ENCODE measurements around the gene NPAS1.
A peak's percentile ranks its signal among the peaks of the same experiment; 100 is the strongest.
"Not testable (repeated sequence)": the region's sequence is repeated elsewhere in the genome, so short reads cannot be mapped to it uniquely, and the experiment has no call there.

NPAS1 gene

GRCh38 chr19:46990991-46991676 lies 28.5 kb upstream of the NPAS1 start:
- DNase-seq (ENCODE audit: low read depth in 2 of 2), result peak; percentile 31 to 67

DNA sequence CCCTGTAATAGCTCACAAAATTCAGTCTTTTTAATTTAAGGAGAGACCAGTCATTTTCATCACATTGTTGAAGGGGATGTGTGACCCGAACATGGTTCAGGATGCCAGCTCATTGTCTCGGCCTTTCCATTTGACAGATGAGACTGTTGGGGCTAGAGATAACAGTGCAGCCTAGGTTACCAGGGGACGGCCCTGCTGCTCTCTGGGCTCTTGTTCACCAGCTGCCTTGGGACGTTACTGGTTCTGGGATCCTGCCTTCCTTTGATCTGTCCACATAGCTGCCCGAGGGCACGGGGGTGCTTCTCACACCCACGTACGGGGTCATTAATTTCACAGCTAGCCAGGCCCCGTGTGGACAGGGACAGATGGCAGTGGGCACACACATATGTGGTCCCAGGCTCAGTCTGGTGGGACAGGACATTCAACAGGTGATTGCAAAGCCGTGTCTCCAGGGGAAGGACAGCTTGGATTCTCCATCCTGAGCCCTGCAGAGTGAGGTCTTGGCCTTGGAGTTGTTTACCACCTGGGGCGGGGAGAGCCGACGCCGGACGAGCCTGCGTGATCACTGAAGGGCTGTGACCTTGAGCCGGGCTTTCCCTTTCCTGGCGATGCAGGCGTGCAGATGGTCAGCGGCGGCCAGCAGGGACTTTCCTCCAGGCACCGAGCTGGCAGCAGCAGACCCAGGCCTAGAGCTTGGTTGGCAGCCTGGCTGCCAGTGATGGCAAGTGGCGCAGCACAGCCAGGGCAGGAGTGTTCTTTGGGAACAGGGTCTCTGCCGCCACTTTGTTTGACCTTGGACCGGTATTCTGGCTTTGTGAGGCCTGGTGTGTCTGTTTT lies 26.7 kb upstream of the NPAS1 start:
- no peak for DNase-seq (ENCODE audit: low read depth in 2 of 2)

GRCh38 chr19:46993622-46994021 lies 26.0 kb upstream of the NPAS1 start:
- no peak for DNase-seq (ENCODE audit: low read depth in 2 of 2)

GRCh38 chr19:46994141-46994686 lies 25.4 kb upstream of the NPAS1 start:
- DNase-seq (ENCODE audit: low read depth in 2 of 2), result no peak

- no peak for DNase-seq (ENCODE audit: low read depth in 2 of 2)
Measured at GRCh38 chr19:46995492-46995891, 24.1 kb upstream of the NPAS1 start.

- no peak for DNase-seq (ENCODE audit: low read depth in 2 of 2)
Measured at GRCh38 chr19:46998445-46999125, 21.1 kb upstream of the NPAS1 start.

DNA sequence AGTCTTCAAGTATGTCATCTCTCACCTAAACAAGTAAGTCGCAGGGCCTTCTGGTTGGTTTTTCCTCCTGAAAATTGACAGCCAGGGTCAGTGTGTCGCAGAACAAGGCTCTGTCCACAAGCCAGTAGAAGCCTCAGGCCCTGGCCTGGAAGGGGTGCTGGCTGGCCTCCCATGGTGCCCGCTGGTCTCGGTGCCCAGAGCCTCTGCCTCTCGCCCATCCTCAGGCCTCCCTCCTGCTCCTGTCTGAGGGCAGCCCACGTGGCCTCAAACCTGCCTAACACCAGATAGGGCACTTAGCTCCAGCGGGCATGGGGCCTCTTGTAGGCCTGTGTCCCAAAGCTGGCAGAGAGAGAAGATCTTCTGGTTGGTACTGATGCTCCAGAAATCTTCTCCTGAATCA lies 20.3 kb upstream of the NPAS1 start:
- no peak for DNase-seq (ENCODE audit: low read depth in 2 of 2)

DNA sequence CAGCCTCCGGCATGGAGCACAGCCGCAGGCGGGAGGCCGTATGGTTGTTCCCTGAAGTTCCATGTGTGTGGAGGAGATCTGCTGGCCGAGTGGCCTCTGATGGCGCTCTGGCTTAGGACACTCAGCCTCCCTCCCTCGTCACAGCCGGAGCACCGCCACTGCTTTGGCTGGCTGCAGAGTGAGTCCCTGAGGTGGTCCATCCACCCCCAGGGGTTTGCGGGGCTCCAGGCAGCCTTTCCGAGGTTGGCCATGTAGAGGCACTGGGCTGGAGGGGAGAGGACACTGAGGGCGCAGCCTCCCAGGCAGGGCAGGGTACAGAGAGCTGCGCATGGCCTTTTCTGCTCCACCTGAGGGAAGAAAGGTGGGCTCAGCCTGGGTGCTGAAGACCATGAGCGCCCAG lies 19.8 kb upstream of the NPAS1 start:
- no peak for DNase-seq (ENCODE audit: low read depth in 2 of 2)

DNA sequence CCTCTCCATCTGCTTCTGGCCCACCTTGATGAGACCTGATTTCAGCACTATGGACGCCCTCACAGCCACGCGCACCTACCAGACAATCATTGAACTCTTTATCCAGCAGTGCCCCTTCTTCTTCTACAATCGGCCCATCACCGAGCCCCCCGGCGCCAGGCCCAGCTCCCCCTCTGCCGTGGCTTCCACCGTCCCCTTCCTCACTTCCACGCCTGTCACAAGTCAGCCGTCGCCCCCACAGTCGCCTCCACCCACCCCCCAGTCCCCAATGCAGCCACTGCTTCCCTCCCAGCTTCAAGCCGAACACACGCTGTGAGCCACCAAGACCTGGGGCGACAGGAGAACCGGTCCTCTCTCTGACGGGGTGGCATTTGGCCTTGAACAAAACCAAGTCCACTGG lies 19.3 kb upstream of the NPAS1 start:
- no peak for DNase-seq (ENCODE audit: low read depth in 2 of 2)

- DNase-seq (ENCODE audit: low read depth in 2 of 2), result no peak
Measured at GRCh38 chr19:47001584-47001983, 18.1 kb upstream of the NPAS1 start.

GRCh38 chr19:47002106-47002766 lies 17.4 kb upstream of the NPAS1 start:
- DNase-seq (ENCODE audit: low read depth in 2 of 2), result no peak

GRCh38 chr19:47002853-47003610 lies 16.6 kb upstream of the NPAS1 start:
- DNase-seq (ENCODE audit: low read depth in 2 of 2), result no peak

- no peak for DNase-seq (ENCODE audit: low read depth in 2 of 2)
Measured at GRCh38 chr19:47003611-47004465, 15.8 kb upstream of the NPAS1 start.

DNA sequence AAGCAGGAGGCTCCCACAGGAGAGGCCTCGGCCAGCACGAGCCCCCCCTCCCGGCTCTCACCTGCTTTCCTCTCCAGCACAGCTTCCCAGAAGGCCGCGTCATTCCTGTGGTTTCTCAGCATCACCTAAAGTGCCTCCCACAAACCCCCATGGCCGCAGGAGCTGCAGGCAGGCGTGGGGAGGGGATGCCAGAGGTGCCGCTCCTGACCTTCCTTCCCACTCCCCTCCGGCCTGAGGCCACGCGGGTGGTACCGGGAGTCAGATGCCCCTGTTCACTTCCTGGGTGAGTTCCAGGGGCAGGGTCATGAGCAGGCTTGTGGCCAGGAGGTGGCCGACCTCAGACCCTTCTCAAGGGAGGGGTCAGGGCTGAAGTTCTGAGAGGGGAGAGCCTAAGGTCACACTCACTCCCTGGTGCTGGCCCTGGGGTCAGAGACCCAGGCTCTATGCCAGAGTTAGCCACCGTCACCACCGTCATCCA lies 14.4 kb upstream of the NPAS1 start:
- no peak for DNase-seq (ENCODE audit: low read depth in 2 of 2)

GRCh38 chr19:47005873-47006272 lies 13.8 kb upstream of the NPAS1 start:
- no peak for DNase-seq (ENCODE audit: low read depth in 2 of 2)

- no peak for DNase-seq (ENCODE audit: low read depth in 2 of 2)
Measured at GRCh38 chr19:47006496-47006895, 13.1 kb upstream of the NPAS1 start.

DNA sequence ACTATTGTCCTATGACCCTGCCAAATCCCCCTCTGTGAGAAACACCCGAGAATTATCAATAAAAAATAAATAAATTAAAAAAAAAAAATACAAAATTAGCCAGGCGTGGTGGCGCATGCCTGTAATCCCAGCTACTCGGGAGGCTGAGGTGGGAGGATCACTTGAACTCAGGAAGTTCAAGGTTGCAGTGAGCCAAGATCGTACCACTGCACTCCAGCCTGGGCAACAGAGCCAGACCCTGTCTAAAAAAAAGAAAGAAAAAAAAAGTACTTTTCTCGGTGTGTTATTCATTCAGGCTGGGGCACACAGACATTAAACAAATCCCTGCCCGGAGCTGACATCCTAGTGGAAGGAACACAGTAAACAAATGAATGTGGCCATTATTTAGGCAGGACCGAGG lies 9.1 kb upstream of the NPAS1 start:
- DNase-seq (ENCODE audit: low read depth in 2 of 2), result not testable (repeated sequence)

DNA sequence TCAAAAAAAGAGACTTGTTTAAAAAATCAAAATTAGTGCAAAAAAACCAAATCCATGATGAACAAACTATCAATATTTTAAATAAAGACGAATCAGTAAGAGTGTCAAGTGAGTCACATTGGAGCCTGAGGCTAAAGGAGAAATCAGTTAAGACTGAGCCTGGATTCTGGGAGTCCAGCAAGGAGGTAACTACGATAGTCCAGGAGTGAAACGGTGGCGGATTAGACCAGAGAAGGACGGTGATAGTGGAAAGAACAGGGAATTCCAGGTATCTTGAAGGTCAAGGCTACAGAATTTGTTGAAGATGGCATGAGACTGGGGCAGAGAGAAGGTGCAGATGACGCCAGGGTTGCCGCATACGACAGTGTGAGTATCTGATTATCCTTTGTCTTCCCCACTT lies 7.0 kb upstream of the NPAS1 start:
- DNase-seq (ENCODE audit: low read depth in 2 of 2), result no peak

DNA sequence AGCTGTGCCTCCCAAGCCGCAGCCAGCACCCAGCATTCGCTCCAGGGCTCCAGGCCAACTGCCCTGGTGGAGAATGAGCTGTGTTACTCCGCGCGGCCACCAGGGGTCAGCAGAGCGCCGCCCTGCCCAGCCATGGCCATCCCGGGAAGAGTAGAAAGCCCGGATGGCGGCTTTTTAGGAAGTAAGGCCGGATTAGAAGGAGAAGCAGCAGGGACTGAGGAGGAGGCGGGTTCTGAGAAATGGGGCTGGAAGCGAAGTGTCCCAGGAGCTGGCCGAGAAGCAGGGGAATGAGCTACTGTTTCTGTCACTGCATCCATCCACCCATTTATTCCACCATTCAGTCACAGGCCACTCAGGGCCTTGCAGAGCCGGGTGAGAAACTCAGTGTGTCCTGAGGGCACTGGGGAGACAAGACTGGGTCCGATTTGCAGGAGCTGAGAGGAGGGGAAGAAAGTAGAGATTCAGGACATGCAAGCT lies 6.6 kb upstream of the NPAS1 start:
- DNase-seq (ENCODE audit: low read depth in 2 of 2), result peak; percentile 31 to 61

DNA sequence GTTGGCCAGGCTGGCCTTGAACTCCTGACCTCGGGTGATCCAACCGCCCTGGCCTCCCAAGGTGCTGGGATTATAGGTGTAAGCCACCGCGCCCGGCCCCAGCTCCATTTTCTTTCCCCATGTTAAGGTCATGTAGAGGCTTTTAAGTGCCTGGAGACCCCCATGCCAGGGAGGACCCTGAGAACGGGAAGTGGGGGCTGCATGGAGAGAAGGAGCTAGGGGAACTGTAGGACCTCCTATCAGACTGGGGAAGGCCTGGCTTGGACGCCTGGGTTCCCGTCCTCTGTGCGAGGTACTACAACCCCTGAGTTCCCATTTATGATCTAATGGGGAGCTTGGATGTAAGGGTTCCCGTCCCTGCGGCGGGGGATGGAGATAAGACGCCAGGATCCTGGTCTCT lies 714 bp upstream of the NPAS1 start:
- DNase-seq (ENCODE audit: low read depth in 2 of 2), result no peak

Data from stimulated activated CD4-positive, alpha-beta T cell treated with anti-CD3 and anti-CD28 coated beads, Interleukin-12 subunit alpha, Interleukin-12 subunit beta, amount 100 ng/mL, for 24 hours (primary cell).